GM12864 (cell line): ENCODE data around the gene CDK2.

Experiments
- DNase-seq: peaks from one replicate; pipeline ENCODE4 v3.0.0-alpha.2; 2011; ENCODE audit warnings: low read depth
- H3K4me3 ChIP-seq: 2 replicates; pipeline ENCODE4 v1.5.1; 2011; ENCODE audit warnings: mild to moderate bottlenecking, low read depth, low read length, control low read depth
- CTCF ChIP-seq: IDR thresholded peaks from 2 replicates; pipeline ENCODE4 v1.5.1; 2011; ENCODE audit warnings: low read depth, mild to moderate bottlenecking, moderate library complexity, low read length, control low read depth, inconsistent platforms; ENCODE audit errors: missing control alignments

Gene CDK2

GRCh38 chr12:56017181-56017580 lies 50.6 kb downstream of the CDK2 start:
- no peak overlapping the region for H3K4me3 ChIP-seq
- DNase-seq, result no peak
- TF ChIP-seq CTCF, result no peak

GRCh38 chr12:56018356-56018755 lies 51.7 kb downstream of the CDK2 start:
- no peak for DNase-seq
- H3K4me3 ChIP-seq, result no peak overlapping the region
- no peak for TF ChIP-seq CTCF

- no peak for TF ChIP-seq CTCF
- H3K4me3 ChIP-seq, result no peak within 1 kb of the TSS
- no peak for DNase-seq
These were observed 54.0 kb downstream of the CDK2 start, which contains the start of gene IKZF4 for GRCh38 chr12:56020423-56021184. Gene IKZF4, plus strand, starts transcription at chr12:56021043. Its CDS starts 451 bp downstream, at chr12:56021494.

DNA sequence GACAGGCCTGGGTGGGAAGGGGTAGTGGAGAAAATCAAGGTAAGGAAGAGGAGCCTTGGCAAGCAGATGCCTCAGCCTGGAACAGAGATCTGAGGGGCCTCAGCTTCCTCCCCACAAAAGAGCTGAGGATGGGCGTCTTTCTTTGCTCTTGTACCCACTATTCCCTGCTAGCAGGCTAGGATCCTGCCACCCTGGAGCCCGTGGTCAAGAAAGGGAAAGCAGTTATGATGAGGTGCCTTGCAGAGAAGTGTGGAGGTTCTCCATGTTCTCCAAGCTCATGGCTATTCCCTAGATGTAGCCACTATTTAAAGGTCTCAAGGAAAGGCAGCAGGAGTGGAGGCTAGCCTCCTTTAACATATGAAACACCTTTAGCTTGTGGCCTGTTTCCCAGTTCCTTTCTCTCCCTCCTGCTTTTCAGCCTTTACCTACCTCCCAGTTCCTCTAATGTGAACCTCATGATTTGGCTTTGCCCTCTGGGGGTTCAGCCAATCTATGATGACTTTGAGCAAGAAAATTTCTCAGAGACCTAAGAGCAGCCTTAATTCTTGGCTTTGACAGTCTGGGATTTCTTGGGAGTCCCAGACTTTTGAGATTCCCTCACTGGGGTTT lies 55.4 kb downstream of the CDK2 start:
- DNase-seq, result no peak
- H3K4me3 ChIP-seq, result no peak overlapping the region
- no peak for TF ChIP-seq CTCF
